ENCODE results near the gene HLX.

The HLX gene

GRCh38 chr1:220901881-220902280, 22.6 kb downstream of the HLX start:
- no peak for DNase-seq

GRCh38 chr1:220902916-220903315, 23.7 kb downstream of the HLX start:
- DNase-seq = no peak

GRCh38 chr1:220904876-220905275, 25.6 kb downstream of the HLX start:
- no peak for DNase-seq

- DNase-seq = no peak
These were observed 26.7 kb downstream of the HLX start for GRCh38 chr1:220905650-220906560.

GRCh38 chr1:220906561-220907334, 27.5 kb downstream of the HLX start:
- DNase-seq = no peak

GRCh38 chr1:220908757-220909156, 29.5 kb downstream of the HLX start:
- no peak for DNase-seq

- no peak for DNase-seq
These were observed 30.8 kb downstream of the HLX start for GRCh38 chr1:220910021-220910420.

- DNase-seq = no peak
These were observed 35.3 kb downstream of the HLX start for GRCh38 chr1:220914283-220915116.

- no peak for DNase-seq
These were observed 35.8 kb downstream of the HLX start for GRCh38 chr1:220915117-220915440.

GRCh38 chr1:220915954-220916353, 36.7 kb downstream of the HLX start:
- no peak for DNase-seq

- DNase-seq = no peak
These were observed 37.9 kb downstream of the HLX start for GRCh38 chr1:220917101-220917500.

- DNase-seq = no peak
These were observed 38.4 kb downstream of the HLX start for GRCh38 chr1:220917535-220918209.

GRCh38 chr1:220918285-220918951, 39.2 kb downstream of the HLX start:
- DNase-seq = no peak

GRCh38 chr1:220920967-220921366, 41.7 kb downstream of the HLX start:
- DNase-seq = no peak

- no peak for DNase-seq
These were observed 42.3 kb downstream of the HLX start for GRCh38 chr1:220921498-220921897.

GRCh38 chr1:220921971-220922635, 42.9 kb downstream of the HLX start:
- no peak for DNase-seq

- DNase-seq = no peak
These were observed 43.7 kb downstream of the HLX start for GRCh38 chr1:220922951-220923350.

GRCh38 chr1:220924331-220924970, 45.2 kb downstream of the HLX start:
- DNase-seq = no peak

- DNase-seq = no peak
These were observed 46.5 kb downstream of the HLX start for GRCh38 chr1:220925707-220926106.

- DNase-seq = no peak
These were observed 46.9 kb downstream of the HLX start for GRCh38 chr1:220926146-220926545.

GRCh38 chr1:220927442-220927841, 48.2 kb downstream of the HLX start:
- DNase-seq = no peak

Data from effector CD4-positive, alpha-beta T cell (primary cell).